RWPE1 (cell line): ENCODE results near the gene ADGRG1.

Experiments used
- CTCF ChIA-PET: fragments of 350-600 bp; sonication (Branson Sonifier 250); formaldehyde crosslinking; extraction: SDS; loops from one replicate; lab custom pipeline; 2021; lab: Yijun Ruan, JAX
- POLR2A ChIA-PET: fragments of 400-600 bp; formaldehyde crosslinking; extraction: SDS; loops from one replicate; lab custom pipeline; 2020; ENCODE audit warnings: antibody characterized with exemption; ENCODE audit not compliant: low non-redundant PET; lab: Yijun Ruan, JAX
- DNase-seq: peaks from one replicate; pipeline ENCODE4 v3.0.0; 2012; ENCODE audit warnings: low spot score
- H3K27ac ChIP-seq: fragments of 450-650 bp; 2 replicates; pipeline ENCODE4 v1.5.1; 2017
- CTCF ChIP-seq: fragments of 450-650 bp; conservative IDR thresholded peaks from 2 replicates; pipeline ENCODE4 v1.5.1; 2017; ENCODE audit warnings: low read depth, mild to moderate bottlenecking

ADGRG1 gene

DNA sequence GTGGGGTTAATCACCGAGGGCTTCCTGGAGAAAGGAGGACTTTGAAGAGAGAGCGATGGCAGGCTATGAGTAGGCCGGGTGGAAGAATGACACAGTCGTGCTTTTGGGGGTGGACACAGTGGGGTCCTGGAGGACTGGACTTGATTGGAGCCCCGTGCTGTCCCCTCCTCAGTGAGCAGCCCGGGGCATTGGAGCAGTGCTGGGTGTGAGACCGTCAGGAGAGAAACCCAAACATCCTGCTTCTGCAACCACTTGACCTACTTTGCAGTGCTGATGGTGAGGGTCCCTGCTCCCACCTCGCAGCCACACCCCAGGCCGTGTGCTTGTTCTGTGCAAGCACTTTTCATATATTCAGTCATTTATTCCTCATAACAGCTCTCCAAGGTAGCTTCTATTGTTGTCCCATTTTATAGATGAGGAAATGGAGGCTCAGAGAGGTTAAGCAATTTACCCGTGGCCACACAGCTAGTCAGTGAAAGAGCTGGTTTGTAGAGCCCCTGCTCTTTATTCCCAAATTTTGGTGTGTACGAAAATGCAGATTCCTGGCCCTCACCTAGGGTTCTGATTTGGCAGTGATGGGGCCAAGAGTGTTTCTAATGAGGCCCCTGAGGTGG lies 28.0 kb downstream of the ADGRG1 start:
- DNase-seq, result no peak
- no peak for TF ChIP-seq CTCF
- ChIA-PET POLR2A (no interaction called here), CTCF (interaction anchor here (0.7 kb wide), 1 partner anchor 80 kb away, joined by 3 read pairs; no protein-coding TSS in a partner anchor)
- no peak overlapping the region for H3K27ac ChIP-seq

GRCh38 chr16:57657228-57657627 lies 28.8 kb downstream of the ADGRG1 start:
- TF ChIP-seq CTCF, result no peak
- CTCF ChIA-PET, result interaction anchor here (0.7 kb wide), 1 partner anchor 81 kb away, joined by 3 read pairs; no protein-coding TSS in a partner anchor
- no peak overlapping the region for H3K27ac ChIP-seq
- DNase-seq, result no peak
- POLR2A ChIA-PET, result no interaction called here

GRCh38 chr16:57658130-57658877 lies 29.9 kb downstream of the ADGRG1 start:
- CTCF ChIA-PET, result interaction anchor here (0.6 kb wide), 1 partner anchor 62 kb away, joined by 5 read pairs; no protein-coding TSS in a partner anchor

GRCh38 chr16:57658878-57659674 lies 30.6 kb downstream of the ADGRG1 start:
- no peak for TF ChIP-seq CTCF
- ChIA-PET CTCF (interaction anchor here (0.6 kb wide), 1 partner anchor 61 kb away, joined by 5 read pairs; no protein-coding TSS in a partner anchor), POLR2A (no interaction called here)
- H3K27ac ChIP-seq, result no peak overlapping the region
- DNase-seq, result no peak

More at GRCh38 chr16:57658130-57658877, 29.9 kb downstream of the ADGRG1 start:
- TF ChIP-seq CTCF, result no peak
- H3K27ac ChIP-seq, result no peak overlapping the region
- POLR2A ChIA-PET, result no interaction called here
- DNase-seq, result no peak

DNA sequence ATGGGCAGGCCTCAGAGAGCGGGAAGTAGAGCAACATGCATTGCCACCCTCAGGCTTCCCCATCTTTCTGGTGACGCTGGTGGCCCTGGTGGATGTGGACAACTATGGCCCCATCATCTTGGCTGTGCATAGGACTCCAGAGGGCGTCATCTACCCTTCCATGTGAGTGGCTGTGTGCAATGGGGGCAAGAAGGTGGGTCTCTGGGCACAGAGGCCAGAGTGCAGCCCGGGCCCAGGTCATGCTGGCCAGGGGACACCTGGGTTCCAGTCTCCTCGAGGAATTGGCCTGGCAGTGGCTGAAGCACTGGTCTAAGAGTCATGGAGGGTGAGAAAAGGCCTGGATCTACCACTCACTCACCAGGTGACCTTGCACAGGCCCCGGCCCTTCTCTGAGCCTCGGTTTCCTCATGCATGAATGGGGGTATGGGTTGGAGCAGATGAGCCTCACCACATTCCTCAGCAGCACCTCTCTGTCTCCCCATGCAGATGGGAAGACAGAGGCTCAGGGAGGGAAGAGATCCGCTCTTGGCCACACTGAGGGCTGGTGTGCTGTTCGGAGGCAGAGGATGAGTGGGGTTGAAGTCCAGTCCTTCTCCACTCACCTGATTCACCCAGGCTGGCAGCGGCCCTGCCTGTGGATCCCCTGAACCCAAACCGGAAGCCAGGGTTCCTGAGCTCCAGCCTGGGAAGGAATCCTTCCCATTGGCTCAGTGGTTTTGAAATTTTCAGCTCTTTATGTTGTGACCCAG lies 32.5 kb downstream of the ADGRG1 start:
- ChIA-PET POLR2A (no interaction called here), CTCF (interaction anchor here (0.7 kb wide), 1 partner anchor 19 kb away, joined by 3 read pairs; no protein-coding TSS in a partner anchor)
- no peak for DNase-seq
- no peak overlapping the region for H3K27ac ChIP-seq
- no peak for TF ChIP-seq CTCF
